Measurements from ENCODE around the gene TECPR1. TPM values are rescaled to one million over a fixed set of nuclear protein-coding genes. Genes with fewer than 3 reads are reported as not detected.
"Not testable (repeated sequence)": the region's sequence is repeated elsewhere in the genome, so short reads cannot be mapped to it uniquely, and the experiment has no call there.

TECPR1 gene
- total RNA-seq, 1 donor from 2014 or later, result 25.3 TPM

- DNase-seq (ENCODE audit: low spot score in 2 of 2), result no peak
- FAIRE-seq, result no peak
These were observed 21.9 kb downstream of the TECPR1 start for GRCh38 chr7:98229991-98230745.

DNA sequence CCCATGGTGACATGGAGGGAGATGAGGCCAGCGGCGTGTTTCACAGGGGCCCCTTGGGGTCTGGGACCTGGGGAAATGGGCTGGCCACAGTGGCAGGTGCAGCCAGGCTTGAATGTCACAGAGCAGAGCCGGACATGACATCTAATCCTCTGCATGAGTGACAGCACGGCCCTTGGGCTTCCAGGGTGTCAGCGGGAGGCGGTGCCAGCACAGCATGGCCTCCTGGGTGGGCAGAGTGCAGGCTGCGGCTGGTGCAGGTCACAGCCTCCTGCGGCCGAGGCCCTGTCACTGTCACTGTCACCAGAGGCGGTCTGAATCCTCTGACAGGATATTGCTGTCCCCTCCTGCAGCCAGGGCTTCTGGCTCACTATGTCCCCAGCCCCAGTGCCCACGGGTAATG is 22.6 kb downstream of the TECPR1 start:
- FAIRE-seq (no peak), DNase-seq (ENCODE audit: low spot score in 2 of 2) (no peak)

DNA sequence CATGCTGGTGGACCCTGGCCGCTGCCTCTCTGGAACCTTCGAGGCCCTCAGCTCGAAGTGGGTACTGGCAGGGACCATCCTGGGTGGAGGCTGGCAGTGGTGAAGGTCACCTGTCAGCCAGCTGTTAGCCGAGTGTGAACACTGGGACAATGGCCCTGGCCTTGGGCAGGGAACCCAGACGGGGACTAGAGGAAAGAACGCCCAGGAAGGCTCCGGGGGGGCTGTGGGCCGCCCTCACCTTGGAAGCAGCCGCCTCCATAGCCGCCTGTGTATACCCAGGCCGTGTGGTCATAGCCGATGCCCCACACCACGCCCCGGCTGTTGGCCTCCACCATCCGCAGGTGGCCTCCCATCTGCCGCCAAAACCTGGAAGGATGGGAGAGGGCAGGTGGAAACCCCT is 23.2 kb downstream of the TECPR1 start:
- FAIRE-seq (no peak), DNase-seq (ENCODE audit: low spot score in 2 of 2) (no peak)

GRCh38 chr7:98227939-98228338 is 24.1 kb downstream of the TECPR1 start:
- DNase-seq (ENCODE audit: low spot score in 2 of 2) (no peak), FAIRE-seq (no peak)

GRCh38 chr7:98225913-98226614 is 26.0 kb downstream of the TECPR1 start:
- no peak for DNase-seq (ENCODE audit: low spot score in 2 of 2)
- no peak for FAIRE-seq

DNA sequence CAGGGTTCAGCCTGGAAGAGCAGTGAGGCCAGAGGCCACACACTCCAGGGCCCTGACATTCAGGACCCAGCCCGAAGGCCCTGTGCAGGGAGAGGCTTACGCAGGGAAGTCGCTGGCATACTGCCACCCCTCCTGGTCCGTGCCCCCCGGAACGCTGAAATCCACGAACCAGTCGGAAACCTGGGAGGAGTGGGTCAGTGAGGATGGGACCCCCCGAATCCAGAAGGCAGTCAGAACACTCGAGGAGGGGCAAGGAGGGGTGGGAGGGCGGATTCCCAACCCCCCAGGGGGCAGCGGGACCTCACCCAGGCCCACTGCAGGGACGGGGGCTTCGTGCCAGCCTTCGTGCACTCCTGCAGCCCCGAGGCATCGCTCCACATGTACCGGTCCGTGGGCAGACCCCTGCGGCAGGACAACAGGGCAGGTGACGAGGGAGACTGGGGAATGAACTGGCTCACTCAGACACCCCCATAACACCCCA is 27.3 kb downstream of the TECPR1 start:
- FAIRE-seq (no peak), DNase-seq (ENCODE audit: low spot score in 2 of 2) (no peak)

- DNase-seq (ENCODE audit: low spot score in 2 of 2) (no peak), FAIRE-seq (no peak)
These were observed 27.9 kb downstream of the TECPR1 start for GRCh38 chr7:98223898-98224700.

- FAIRE-seq (no peak), DNase-seq (ENCODE audit: low spot score in 2 of 2) (no peak)
These were observed 28.6 kb downstream of the TECPR1 start for GRCh38 chr7:98223351-98223897.

GRCh38 chr7:98222533-98223195 is 29.4 kb downstream of the TECPR1 start:
- DNase-seq (ENCODE audit: low spot score in 2 of 2), result no peak
- no peak for FAIRE-seq

GRCh38 chr7:98221611-98222532 is 30.2 kb downstream of the TECPR1 start:
- DNase-seq (ENCODE audit: low spot score in 2 of 2) (no peak), FAIRE-seq (no peak)

DNA sequence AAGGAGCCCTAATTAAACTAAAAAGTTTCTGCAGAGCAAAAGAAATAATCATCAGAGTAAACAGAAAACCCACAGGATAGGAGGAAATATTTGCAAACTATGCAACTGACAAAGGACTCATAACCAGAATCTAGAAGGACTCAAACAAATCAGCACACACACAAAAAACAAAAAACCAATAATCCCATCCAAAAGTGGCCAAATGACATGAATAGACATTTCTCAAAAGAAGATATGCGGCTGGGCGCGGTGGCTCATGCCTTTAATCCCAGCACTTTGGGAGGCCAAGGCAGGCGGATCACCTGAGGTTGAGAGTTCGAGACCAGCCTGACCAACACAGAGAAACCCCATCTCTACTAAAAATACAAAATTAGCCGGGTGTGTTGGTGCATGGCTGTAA is 32.6 kb downstream of the TECPR1 start:
- DNase-seq (ENCODE audit: low spot score in 2 of 2); FAIRE-seq: not testable (repeated sequence)

DNA sequence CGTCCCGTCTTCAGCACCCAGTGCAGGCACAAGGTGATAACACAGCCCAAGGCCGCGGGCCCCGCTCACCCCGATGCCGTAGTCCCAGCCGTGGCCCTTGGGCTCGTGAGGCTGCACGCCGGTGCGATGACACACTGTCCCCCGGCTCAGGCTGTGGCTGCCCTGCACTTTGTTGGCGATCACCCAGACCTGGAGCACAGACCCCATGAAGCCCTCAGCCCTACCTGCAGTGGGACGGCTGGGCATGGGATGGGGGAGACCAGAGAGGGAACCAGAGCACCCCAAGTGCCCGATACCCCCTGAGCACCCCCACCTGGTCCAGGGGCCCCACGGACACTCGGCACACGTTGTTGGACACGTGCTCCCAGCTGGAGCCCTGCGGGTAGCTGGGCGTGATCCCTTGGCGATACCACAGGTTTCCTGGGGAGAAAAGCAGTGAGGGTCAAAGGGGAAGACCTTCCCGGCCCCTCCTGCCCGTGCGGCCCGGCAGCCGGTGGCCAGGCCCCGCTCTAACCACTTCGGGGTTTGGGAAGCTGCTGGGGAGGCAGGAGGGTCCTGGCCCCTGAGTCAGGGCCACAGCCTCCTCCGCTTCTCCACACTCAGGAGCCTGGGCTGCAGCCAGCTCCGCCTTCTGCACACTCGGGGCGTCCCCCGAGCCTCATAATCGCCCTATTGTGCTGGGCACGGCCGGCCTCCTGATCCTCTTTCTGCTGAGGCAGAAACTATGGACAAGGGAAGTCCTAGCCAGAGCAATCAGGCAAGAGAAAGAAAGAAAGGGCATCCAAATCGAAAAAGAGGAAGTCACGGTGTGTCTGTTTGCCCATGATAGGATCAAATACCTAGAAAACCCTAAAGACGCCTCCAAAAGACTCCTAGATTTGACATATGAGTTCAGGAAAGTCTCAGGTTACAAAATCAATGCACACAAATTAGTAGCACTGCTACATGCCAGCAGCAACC is 34.1 kb downstream of the TECPR1 start:
- no peak for FAIRE-seq
- peak; percentile 79 to 80 for DNase-seq (ENCODE audit: low spot score in 2 of 2)

DNA sequence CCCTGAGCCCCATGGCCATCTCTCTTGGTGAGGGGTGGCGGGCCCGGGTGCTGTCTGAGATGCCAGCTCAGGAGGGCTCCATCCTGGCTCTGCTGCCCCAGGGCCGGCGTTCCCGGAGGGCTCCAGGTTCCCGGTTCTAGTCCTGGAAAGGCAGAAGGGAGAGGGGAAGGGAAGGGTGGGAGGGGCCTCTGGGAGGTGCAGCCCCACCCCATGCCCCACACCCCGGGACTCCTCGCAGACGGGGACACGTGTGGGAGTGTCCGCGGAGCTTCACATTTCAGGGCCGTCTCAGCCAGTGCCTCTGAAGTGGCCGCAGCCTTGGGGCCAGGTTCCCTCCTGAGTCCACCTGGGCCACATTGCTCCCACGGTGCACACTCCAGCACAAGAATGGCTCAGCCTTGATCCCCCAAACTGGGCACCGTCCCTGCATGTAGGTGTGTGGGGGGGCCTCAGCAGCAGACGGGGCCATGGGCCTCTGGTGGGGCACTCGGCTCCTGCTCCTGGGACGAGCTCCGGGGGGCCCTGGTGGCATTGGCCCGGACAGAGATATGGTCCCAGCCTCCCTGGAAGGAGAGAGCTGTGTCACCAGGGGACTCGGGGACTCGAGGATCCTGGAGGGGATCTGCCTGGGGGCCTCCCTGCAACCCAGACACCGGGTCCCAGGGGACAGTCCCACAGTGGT is 35.0 kb downstream of the TECPR1 start:
- DNase-seq (ENCODE audit: low spot score in 2 of 2) (no peak), FAIRE-seq (no peak)

DNA sequence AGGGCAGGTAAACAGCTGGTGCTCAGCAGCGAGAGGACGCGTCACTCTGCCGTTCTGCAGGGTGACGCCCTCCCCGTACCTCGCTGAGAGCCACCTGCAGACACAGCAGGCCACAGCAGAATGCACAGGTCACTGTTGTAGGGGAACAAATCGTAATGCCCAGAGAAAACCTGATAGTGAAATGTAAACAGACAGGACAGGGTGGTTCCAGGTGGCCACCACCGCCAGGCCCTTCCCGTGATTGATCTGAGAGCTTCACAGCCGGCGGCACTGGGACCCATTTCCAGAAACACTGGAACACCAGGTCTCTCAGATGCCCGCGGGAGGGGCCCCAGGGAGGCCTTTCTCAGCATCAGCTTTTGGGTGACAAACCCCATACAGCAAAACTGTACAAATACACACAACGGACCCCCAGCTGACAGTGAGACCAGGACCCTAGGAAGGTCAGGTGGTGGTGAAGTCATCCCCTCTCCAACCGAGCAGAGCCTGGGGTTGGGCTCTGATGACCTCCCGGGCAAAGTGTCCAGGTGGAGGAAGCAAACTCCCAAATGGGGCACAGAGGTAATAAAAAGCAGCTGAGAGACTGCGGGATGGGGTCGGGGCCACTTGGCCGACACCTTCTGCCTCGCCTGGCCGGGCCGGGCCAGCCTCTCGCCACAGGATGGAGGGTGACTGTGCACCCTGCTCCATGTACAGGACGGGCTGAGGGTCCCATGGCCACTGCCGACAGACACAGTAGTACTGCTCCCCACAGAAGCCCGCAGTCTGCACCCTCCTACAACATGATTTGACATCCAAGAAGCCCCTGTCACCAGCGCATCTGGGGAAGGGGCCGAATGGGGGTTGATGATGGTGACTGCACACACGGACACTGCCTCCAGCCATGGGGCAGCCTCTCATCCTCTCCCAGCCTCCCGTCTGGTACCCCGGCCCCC is 36.2 kb downstream of the TECPR1 start:
- FAIRE-seq (no peak), DNase-seq (ENCODE audit: low spot score in 2 of 2) (no peak)

- FAIRE-seq, result no peak
- DNase-seq (ENCODE audit: low spot score in 2 of 2), result no peak
These were observed 37.2 kb downstream of the TECPR1 start for GRCh38 chr7:98214811-98215321.
